IMR-90 (cell line): ENCODE results near the gene CFAP58. TPM values are rescaled to one million over a fixed set of nuclear protein-coding genes. Genes with fewer than 3 reads are reported as not detected.

Experiments used
- ATAC-seq: fragments of 200-7000 bp; cut with Tn5 transposase; 2 replicates; pipeline ENCODE4 v1.9.1; 2020; ENCODE audit warnings: low read depth, mild to moderate bottlenecking, moderate library complexity
- BruUV-seq: library from RNA; stranded (reverse); fragments of 400-500 nt; replicated peaks from 2 replicates; lab custom pipeline; 2021; lab: Mats Ljungman, UMichigan
- CTCF ChIA-PET: fragments of 300-600 bp; formaldehyde crosslinking; extraction: SDS; loops from one replicate; lab custom pipeline; 2021; ENCODE audit warnings: antibody characterized with exemption; lab: Yijun Ruan, JAX
- POLR2A ChIA-PET: fragments of 300-600 bp; sonication (Branson Sonifier 250); formaldehyde crosslinking; loops from one replicate; lab custom pipeline; 2022; ENCODE audit warnings: antibody characterized with exemption; ENCODE audit not compliant: unreplicated experiment; lab: Charles Lee
- DNase-seq: peaks from one replicate; pipeline ENCODE4 v3.0.0; 2013
- H2AFZ ChIP-seq: replicated peaks from 2 replicates; pipeline ENCODE3; 2013; ENCODE audit warnings: low read length, mild to moderate bottlenecking; ENCODE audit not compliant: poor library complexity
- H2AK5ac ChIP-seq: 2 replicates; pipeline ENCODE4 v1.6.1; 2013; ENCODE audit warnings: low read depth, low read length, inconsistent platforms
- H2AK9ac ChIP-seq: replicated peaks from 2 replicates; pipeline ENCODE3; 2013; ENCODE audit warnings: mild to moderate bottlenecking, low read depth, low read length, moderate library complexity; ENCODE audit not compliant: poor library complexity
- H2BK120ac ChIP-seq: 2 replicates; pipeline ENCODE4 v1.6.1; 2013; ENCODE audit warnings: low read depth, low read length, inconsistent platforms
- H2BK15ac ChIP-seq: 3 replicates; pipeline ENCODE4 v1.6.1; 2013; ENCODE audit warnings: low read depth, low read length, inconsistent platforms
- H2BK20ac ChIP-seq: 2 replicates; pipeline ENCODE4 v1.6.1; 2013; ENCODE audit warnings: low read depth, mild to moderate bottlenecking, inconsistent platforms, low read length, moderate library complexity
- H2BK5ac ChIP-seq: 2 replicates; pipeline ENCODE4 v1.6.1; 2013; ENCODE audit warnings: mild to moderate bottlenecking, low read depth, low read length, inconsistent platforms; ENCODE audit not compliant: poor library complexity, severe bottlenecking
- H3K14ac ChIP-seq: replicated peaks from 2 replicates; pipeline ENCODE4 v1.6.1; 2013; ENCODE audit warnings: low read depth, low read length, inconsistent platforms
- H3K18ac ChIP-seq: 2 replicates; pipeline ENCODE4 v1.6.1; 2013; ENCODE audit warnings: low read depth, low read length, control low read depth
- H3K23ac ChIP-seq: 2 replicates; pipeline ENCODE4 v1.6.1; 2013; ENCODE audit warnings: low read depth, low read length, inconsistent platforms
- H3K27ac ChIP-seq: 2 replicates; pipeline ENCODE4 v1.5.1; 2013; ENCODE audit warnings: mild to moderate bottlenecking, control low read depth, low read length; ENCODE audit not compliant: insufficient read depth
- H3K27me3 ChIP-seq: 2 replicates; pipeline ENCODE4 v1.6.1; 2013; ENCODE audit warnings: low read length; ENCODE audit not compliant: control insufficient read depth, insufficient read depth
- H3K36me3 ChIP-seq: 2 replicates; pipeline ENCODE4 v1.6.1; 2013; ENCODE audit warnings: low read length, mixed read lengths; ENCODE audit not compliant: control insufficient read depth, insufficient read depth
- H3K4ac ChIP-seq: 2 replicates; pipeline ENCODE4 v1.6.1; 2013; ENCODE audit warnings: low read depth, low read length, inconsistent platforms
- H3K4me1 ChIP-seq: 2 replicates; pipeline ENCODE4 v1.6.1; 2013; ENCODE audit warnings: low read length, mixed read lengths; ENCODE audit not compliant: control insufficient read depth, insufficient read depth
- H3K4me2 ChIP-seq: 2 replicates; pipeline ENCODE4 v1.6.1; 2013; ENCODE audit warnings: low read depth, mild to moderate bottlenecking, control low read depth, low read length, moderate library complexity
- H3K4me3 ChIP-seq: 2 replicates; pipeline ENCODE4 v1.5.1; 2013; ENCODE audit warnings: low read depth, mild to moderate bottlenecking, control low read depth, low read length, moderate library complexity; ENCODE audit not compliant: insufficient read depth
- H3K56ac ChIP-seq: 2 replicates; pipeline ENCODE4 v1.6.1; 2013; ENCODE audit warnings: low read length, inconsistent platforms; ENCODE audit not compliant: insufficient read depth; ENCODE audit errors: extremely low read depth
- H3K79me1 ChIP-seq, 2 experiments: 2 replicates each; pipeline ENCODE4 v1.6.1; 2013; ENCODE audit warnings: low read length in 2 of 2, inconsistent platforms in 1 of 2, low read depth in 1 of 2
- H3K9ac ChIP-seq: 2 replicates; pipeline ENCODE4 v1.6.1; 2013; ENCODE audit warnings: low read depth, low read length, control low read depth
- H3K9me1 ChIP-seq: 2 replicates; pipeline ENCODE4 v1.6.1; 2013; ENCODE audit warnings: low read length, inconsistent platforms; ENCODE audit not compliant: insufficient read depth
- H3K9me3 ChIP-seq: 2 replicates; pipeline ENCODE4 v1.6.1; 2013; ENCODE audit warnings: low read length; ENCODE audit not compliant: control insufficient read depth, insufficient read depth
- H4K20me1 ChIP-seq: 2 replicates; pipeline ENCODE4 v1.6.1; 2013; ENCODE audit warnings: low read length, inconsistent platforms; ENCODE audit not compliant: insufficient read depth
- H4K5ac ChIP-seq: 2 replicates; pipeline ENCODE4 v1.6.1; 2013; ENCODE audit warnings: mild to moderate bottlenecking, low read depth, low read length, control low read depth
- H4K8ac ChIP-seq, 2 experiments: 2 replicates each; pipeline ENCODE4 v1.6.1; 2013; ENCODE audit warnings: low read depth in 2 of 2, low read length in 2 of 2, control low read depth in 1 of 2, inconsistent platforms in 1 of 2
- H4K91ac ChIP-seq: 2 replicates; pipeline ENCODE4 v1.6.1; 2013; ENCODE audit warnings: low read depth, low read length, inconsistent platforms; ENCODE audit not compliant: insufficient read depth
- BHLHE40 ChIP-seq: fragments of 150-350 bp; IDR thresholded peaks from 2 replicates; pipeline ENCODE4 v1.6.1; 2016; ENCODE audit warnings: mild to moderate bottlenecking, low read depth, low read length
- MAFK ChIP-seq: IDR thresholded peaks from 2 replicates; pipeline ENCODE4 v1.6.1; 2012; ENCODE audit warnings: low read depth, low read length, improper control_type of control experiment
- MAZ ChIP-seq: IDR thresholded peaks from 2 replicates; pipeline ENCODE4 v1.6.1; 2012; ENCODE audit warnings: low read depth, mild to moderate bottlenecking, low read length, improper control_type of control experiment, moderate library complexity, borderline replicate concordance
- POLR2A ChIP-seq: IDR thresholded peaks from 2 replicates; pipeline ENCODE4 v1.6.1; 2012; ENCODE audit warnings: mild to moderate bottlenecking, low read depth, low read length
- RAD21 ChIP-seq: IDR thresholded peaks from 2 replicates; pipeline ENCODE4 v1.6.1; 2012; ENCODE audit warnings: low read length, improper control_type of control experiment
- RCOR1 ChIP-seq: IDR thresholded peaks from 2 replicates; pipeline ENCODE4 v1.6.1; 2012; ENCODE audit warnings: mild to moderate bottlenecking, low read length, improper control_type of control experiment; ENCODE audit not compliant: insufficient replicate concordance
- WGBS, 2 experiments: methylation state at CpG; one replicate each; pipeline versions ENCODE4 v1.1.5 to v1.1.7; 2013; ENCODE audit warnings: missing lambda C conversion rate in 2 of 2; ENCODE audit not compliant: insufficient read length in 1 of 2; ENCODE audit errors: extremely low coverage in 2 of 2; 5-methylcytosine and 5-hydroxymethylcytosine counted together
- dilution Hi-C: fragments of 300-500 bp; cut with HindIII; formaldehyde crosslinking; loops from one replicate; pipeline ENCODE4 v1.14.3; 2018; ENCODE audit warnings: low sequenced_read_pairs; ENCODE audit not compliant: unreplicated experiment
- in situ Hi-C: fragments of 300-500 bp; cut with MboI; formaldehyde crosslinking; loops from 3 replicates; pipeline ENCODE4 v1.14.3; 2019; ENCODE audit warnings: low sequenced_read_pairs, inconsistent platforms, mixed read lengths
- intact Hi-C: fragments of 100-400 bp; cut with micrococcal nuclease; formaldehyde crosslinking; loops from 2 replicates; pipeline ENCODE4 v1.10.0; 2022
- polyA plus RNA-seq, 3 experiments: library from polyadenylated mRNA; depleted of rRNA; stranded (reverse); fragments of >200 nt; gene quantifications; 2 replicates each; pipeline ENCODE4 v1.2.3, GENCODE V29; 2012; ENCODE audit warnings: low replicate concordance in 1 of 3
- total RNA-seq: library from RNA; depleted of rRNA; stranded (reverse); fragments of >200 nt; gene quantifications from 2 replicates; pipeline ENCODE4 v1.2.3, GENCODE V29; 2012
- TF ChIP-seq, protein P1 (sequence below): fragments of 150-350 bp; IDR thresholded peaks from 2 replicates; pipeline ENCODE4 v1.6.1; 2016; ENCODE audit warnings: low read depth, mild to moderate bottlenecking, low read length, moderate library complexity, borderline replicate concordance

Gene CFAP58
- total and polyA plus RNA-seq, 2 of the 4 experiments (the other 2 are of a cell fraction) = 0.36 to 0.72 TPM

DNA sequence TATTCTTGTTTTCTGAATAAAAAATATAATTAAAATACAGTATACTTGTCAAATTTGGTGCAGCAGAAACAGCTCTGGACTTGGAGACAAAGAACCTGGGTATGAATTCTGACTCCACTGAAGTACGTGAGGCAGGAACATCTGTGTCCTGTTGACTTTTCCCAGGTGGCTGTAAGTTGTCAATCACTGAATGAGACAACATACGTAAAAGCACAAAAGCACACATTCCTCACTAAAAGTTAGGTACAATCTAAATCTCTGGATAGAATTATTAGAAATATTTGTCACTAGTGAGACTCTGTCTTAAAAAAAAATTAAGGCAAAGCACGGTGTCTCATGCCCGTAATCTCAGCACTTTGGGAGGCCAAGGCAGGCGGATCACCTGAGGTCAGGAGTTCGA, 18.1 kb downstream of the CFAP58 start:
- TF ChIP-seq, protein P1, sequence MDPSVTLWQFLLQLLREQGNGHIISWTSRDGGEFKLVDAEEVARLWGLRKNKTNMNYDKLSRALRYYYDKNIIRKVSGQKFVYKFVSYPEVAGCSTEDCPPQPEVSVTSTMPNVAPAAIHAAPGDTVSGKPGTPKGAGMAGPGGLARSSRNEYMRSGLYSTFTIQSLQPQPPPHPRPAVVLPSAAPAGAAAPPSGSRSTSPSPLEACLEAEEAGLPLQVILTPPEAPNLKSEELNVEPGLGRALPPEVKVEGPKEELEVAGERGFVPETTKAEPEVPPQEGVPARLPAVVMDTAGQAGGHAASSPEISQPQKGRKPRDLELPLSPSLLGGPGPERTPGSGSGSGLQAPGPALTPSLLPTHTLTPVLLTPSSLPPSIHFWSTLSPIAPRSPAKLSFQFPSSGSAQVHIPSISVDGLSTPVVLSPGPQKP = no peak
- no peak for TF ChIP-seq RAD21
- TF ChIP-seq POLR2A = no peak
- no peak for TF ChIP-seq MAFK
- no peak for TF ChIP-seq RCOR1
- no peak for TF ChIP-seq BHLHE40
- no peak for TF ChIP-seq MAZ
- WGBS, 2 experiments = no CpG with 5 or more reads among the region's 6 CpGs
- Histone ChIP-seq H4K91ac (no peak overlapping the region), H4K8ac (no peak overlapping the region), H3K4me3 (no peak overlapping the region), H3K4ac (no peak overlapping the region), H2BK120ac (no peak overlapping the region), H3K27me3 (no peaks in the 10 kb centered on the region), H2AK5ac (no peak overlapping the region), H3K36me3 (no peaks in the 10 kb centered on the region), H3K18ac (no peak overlapping the region), H3K9me1 (no peaks in the 10 kb centered on the region), H2BK20ac (no peak overlapping the region), H2BK5ac (no peak overlapping the region), H3K9ac (no peak overlapping the region), H2BK15ac (no peak overlapping the region), H4K20me1 (no peaks in the 10 kb centered on the region), H3K4me1 (no peaks in the 10 kb centered on the region), H3K14ac (no peak overlapping the region), H4K5ac (no peak overlapping the region), H3K56ac (no peak overlapping the region), H3K9me3 (peaks cover 4% of the 10 kb centered on the region), H3K79me1 (no peaks in the 10 kb centered on the region), H3K23ac (no peak overlapping the region), H3K4me2 (no peak overlapping the region), H2AK9ac (no peak overlapping the region), H2AFZ (no peak overlapping the region), H3K27ac (no peak overlapping the region)
- CTCF ChIA-PET = no interaction called here
- DNase-seq (no peak), ATAC-seq (no peak)
- BruUV-seq = no TSS peak
- intact Hi-C loops = no loop called here
- POLR2A ChIA-PET = no interaction called here
- dilution Hi-C loops = no loop called here
- in situ Hi-C loops = no loop called here
